H1 (cell line): ENCODE measurements around the gene MYO1D. TPM values are rescaled to one million over a fixed set of nuclear protein-coding genes. Genes with fewer than 3 reads are reported as not detected.

Source experiments
- CTCF ChIA-PET: fragments of 300-600 bp; sonication (Branson Sonifier 250); formaldehyde crosslinking; loops from one replicate; lab custom pipeline; 2021; ENCODE audit not compliant: partially characterized antibody; lab: Charles Lee
- POLR2A ChIA-PET: fragments of 300-600 bp; sonication (Branson Sonifier 250); formaldehyde crosslinking; loops from one replicate; lab custom pipeline; 2021; ENCODE audit warnings: inconsistent platforms; ENCODE audit not compliant: partially characterized antibody; lab: Charles Lee
- DNase-seq, 2 experiments: peaks; one replicate each; pipeline versions ENCODE4 v3.0.0 to v3.0.0-alpha.2; 2010 to 2022; ENCODE audit warnings: low spot score in 2 of 2, low read depth in 1 of 2, mixed read lengths in 1 of 2
- FAIRE-seq: peaks from 2 replicates; lab custom pipeline; 2011; peaks lifted over from hg19 to GRCh38; lab: Jason Lieb, UNC
- H2AFZ ChIP-seq: 2 replicates; pipeline ENCODE4 v1.8.1; 2012; ENCODE audit warnings: low read length, inconsistent platforms
- H2AK5ac ChIP-seq: 2 replicates; pipeline ENCODE4 v1.6.1; 2013; ENCODE audit warnings: low read depth, low read length
- H2BK120ac ChIP-seq: replicated peaks from 2 replicates; pipeline ENCODE3; 2013; ENCODE audit warnings: low read depth, low read length, inconsistent platforms
- H2BK12ac ChIP-seq: 2 replicates; pipeline ENCODE4 v1.6.1; 2013; ENCODE audit warnings: low read depth, low read length
- H2BK15ac ChIP-seq: 2 replicates; pipeline ENCODE4 v1.6.1; 2013; ENCODE audit warnings: low read length
- H2BK20ac ChIP-seq: 2 replicates; pipeline ENCODE4 v1.6.1; 2013; ENCODE audit warnings: low read length
- H2BK5ac ChIP-seq: 2 replicates; pipeline ENCODE4 v1.6.1; 2013; ENCODE audit warnings: low read depth, low read length
- H3K14ac ChIP-seq: 2 replicates; pipeline ENCODE4 v1.6.1; 2013; ENCODE audit warnings: inconsistent platforms; ENCODE audit not compliant: insufficient read length
- H3K18ac ChIP-seq: 2 replicates; pipeline ENCODE4 v1.6.1; 2013; ENCODE audit warnings: low read length; ENCODE audit errors: extremely low read depth
- H3K23ac ChIP-seq: 2 replicates; pipeline ENCODE4 v1.6.1; 2013; ENCODE audit warnings: inconsistent platforms; ENCODE audit not compliant: insufficient read length
- H3K23me2 ChIP-seq: 2 replicates; pipeline ENCODE4 v1.6.1; 2013; ENCODE audit warnings: low read depth, low read length
- H3K27ac ChIP-seq: 2 replicates; pipeline ENCODE4 v1.6.1; 2011; ENCODE audit warnings: low read depth, low read length, inconsistent platforms
- H3K27me3 ChIP-seq, 4 experiments: replicated peaks in 1 of 4; 1 replicate in 1 of 4; 2 replicates in 3 of 4; pipeline versions ENCODE4 v1.6.1 to v1.8.1; 2011 to 2013; ENCODE audit warnings: low read length in 3 of 4, mild to moderate bottlenecking in 3 of 4, inconsistent platforms in 2 of 4, mixed read lengths in 2 of 4, moderate library complexity in 1 of 4; ENCODE audit not compliant: control insufficient read depth in 3 of 4, insufficient read depth in 3 of 4; ENCODE audit errors: extremely low read depth in 1 of 4
- H3K36me3 ChIP-seq, 4 experiments: 2 replicates each; pipeline versions ENCODE4 v1.6.1 to v1.8.1; 2011 to 2013; ENCODE audit warnings: mild to moderate bottlenecking in 4 of 4, low read length in 3 of 4, moderate library complexity in 2 of 4, control low read depth in 1 of 4, inconsistent platforms in 1 of 4; ENCODE audit not compliant: insufficient read depth in 4 of 4, control insufficient read depth in 2 of 4
- H3K4ac ChIP-seq: replicated peaks from 2 replicates; pipeline ENCODE3; 2013; ENCODE audit warnings: low read length, low read depth, mixed read lengths, inconsistent platforms; ENCODE audit not compliant: insufficient read length
- H3K4me1 ChIP-seq, 4 experiments: replicated peaks in 1 of 4; 1 replicate in 1 of 4; 2 replicates in 3 of 4; pipeline versions ENCODE4 v1.6.1 to v1.8.1; 2011 to 2013; ENCODE audit warnings: low read length in 3 of 4, inconsistent platforms in 2 of 4, mixed read lengths in 1 of 4; ENCODE audit not compliant: insufficient read depth in 4 of 4, control insufficient read depth in 3 of 4
- H3K4me2 ChIP-seq, 2 experiments: 2 replicates each; pipeline versions ENCODE4 v1.6.1 to v1.8.1; 2011 to 2013; ENCODE audit warnings: low read depth in 2 of 2, low read length in 2 of 2, control low read depth in 1 of 2, inconsistent platforms in 1 of 2, mild to moderate bottlenecking in 1 of 2; ENCODE audit not compliant: insufficient read depth in 1 of 2
- H3K4me3 ChIP-seq, 4 experiments: fragments of 200-600, 300-600 bp in 1 of 4; sonication (generic), shearing (Covaris generic), sonication (Bioruptor Twin) in 1 of 4; 2 replicates each; pipeline versions ENCODE4 v1.5.1 to v1.8.1; 2011 to 2016; ENCODE audit warnings: low read length in 4 of 4, low read depth in 3 of 4, control low read depth in 2 of 4, inconsistent platforms in 2 of 4, mild to moderate bottlenecking in 2 of 4, mixed read lengths in 1 of 4, moderate library complexity in 1 of 4; ENCODE audit not compliant: insufficient read depth in 2 of 4; ENCODE audit errors: extremely low read depth in 1 of 4
- H3K56ac ChIP-seq: replicated peaks from 2 replicates; pipeline ENCODE3; 2013; ENCODE audit warnings: low read depth, mild to moderate bottlenecking, mixed read lengths, low read length, inconsistent platforms; ENCODE audit not compliant: insufficient read length
- H3K79me1 ChIP-seq: 2 replicates; pipeline ENCODE4 v1.6.1; 2013; ENCODE audit warnings: low read depth, low read length, control low read depth
- H3K79me2 ChIP-seq, 2 experiments: 2 replicates each; pipeline versions ENCODE4 v1.6.1 to v1.8.1; 2012 to 2013; ENCODE audit warnings: low read length in 2 of 2, mild to moderate bottlenecking in 2 of 2, inconsistent platforms in 1 of 2; ENCODE audit not compliant: insufficient read depth in 2 of 2, control insufficient read depth in 1 of 2
- H3K9ac ChIP-seq, 4 experiments: replicated peaks in 1 of 4; 1 replicate in 1 of 4; 2 replicates in 3 of 4; pipeline versions ENCODE4 v1.6.1 to v1.8.1; 2011 to 2013; ENCODE audit warnings: low read depth in 3 of 4, low read length in 3 of 4, control low read depth in 2 of 4, mild to moderate bottlenecking in 2 of 4, moderate library complexity in 2 of 4, inconsistent platforms in 1 of 4; ENCODE audit errors: extremely low read depth in 1 of 4
- H3K9me3 ChIP-seq, 2 experiments: 2 replicates each; pipeline versions ENCODE4 v1.6.1 to v1.8.1; 2012 to 2013; ENCODE audit warnings: mild to moderate bottlenecking in 2 of 2, moderate library complexity in 2 of 2, control low read depth in 1 of 2, inconsistent platforms in 1 of 2, low read depth in 1 of 2, low read length in 1 of 2, mixed read lengths in 1 of 2; ENCODE audit not compliant: insufficient read depth in 2 of 2
- H4K20me1 ChIP-seq, 2 experiments: replicated peaks in 1 of 2; 2 replicates each; pipeline versions ENCODE3 to v1.8.1; 2011 to 2013; ENCODE audit warnings: inconsistent platforms in 2 of 2, low read length in 2 of 2, mild to moderate bottlenecking in 1 of 2; ENCODE audit not compliant: insufficient read depth in 2 of 2, control insufficient read depth in 1 of 2
- H4K5ac ChIP-seq: 2 replicates; pipeline ENCODE4 v1.6.1; 2013; ENCODE audit warnings: low read length, low read depth, mixed read lengths, inconsistent platforms; ENCODE audit not compliant: insufficient read length
- H4K8ac ChIP-seq: 2 replicates; pipeline ENCODE4 v1.8.0; 2013; ENCODE audit warnings: mild to moderate bottlenecking, moderate library complexity, low read length, inconsistent platforms; ENCODE audit not compliant: insufficient read depth; ENCODE audit errors: extremely low read depth
- H4K91ac ChIP-seq: replicated peaks from 2 replicates; pipeline ENCODE3; 2013; ENCODE audit warnings: low read length, mixed read lengths, inconsistent platforms; ENCODE audit not compliant: insufficient read length
- WGBS, 2 experiments: shearing (Covaris generic) in 1 of 2; methylation state at CpG; one replicate each; pipeline versions ENCODE4 v1.1.6 to v1.1.7; 2013 to 2015; ENCODE audit warnings: low lambda C conversion rate in 2 of 2, mixed read lengths in 2 of 2, inconsistent platforms in 1 of 2, low coverage in 1 of 2, missing lambda C conversion rate in 1 of 2; ENCODE audit not compliant: insufficient replicate concordance in 2 of 2, insufficient coverage in 1 of 2, insufficient read length in 1 of 2; ENCODE audit errors: extremely low coverage in 1 of 2, missing lambda C conversion rate in 1 of 2; 5-methylcytosine and 5-hydroxymethylcytosine counted together
- polyA plus RNA-seq, 7 experiments: library from polyadenylated mRNA; depleted of rRNA in 3 of 7; stranded (reverse) in 5 of 7; unstranded in 2 of 7; fragments of >200 nt in 5 of 7; fragments of 200-250 nt in 2 of 7; gene quantifications; 1 replicate in 5 of 7; 2 replicates in 1 of 7; 4 replicates in 1 of 7; pipeline versions ENCODE4 v1.2.1 to v1.2.3, GENCODE V29; 2011 to 2013; ENCODE audit warnings: missing spikeins in 2 of 7, mixed read lengths in 2 of 7
- total RNA-seq: library from RNA; stranded (reverse); fragmentation: NEBNext Ultra II Directional; extraction: Animal tissue kit (Norgen Biotek cat#: 25700); gene quantifications from 2 replicates; pipeline ENCODE4 v1.2.1, GENCODE V29; 2021

MYO1D gene
- total and polyA plus RNA-seq, 2 of the 8 experiments (the other 6 are each of a cell fraction or from before 2014, with no cell fraction given), result 6.5 to 25.4 TPM

- Histone ChIP-seq H3K56ac (peak within 1 kb of the TSS; percentile 59), H2BK15ac (no peak within 1 kb of the TSS), H2AFZ (no peak within 1 kb of the TSS), H2BK12ac (no peak within 1 kb of the TSS), H3K27ac (peak within 1 kb of the TSS; percentile 90), H3K18ac (peak within 1 kb of the TSS; percentile 88), H3K9ac (peak within 1 kb of the TSS; percentile 80 to 86 (median 84)), H3K79me1 (no peaks in the 10 kb centered on the region; the same call in 1 of the 2 replicates), H3K9me3 (peaks cover 9% of the 10 kb centered on the region in 2 experiments; a peak in 3 of 4 replicates), H4K8ac (peak within 1 kb of the TSS; percentile 99), H2AK5ac (no peak within 1 kb of the TSS), H3K79me2 (peaks cover 18 to 49% of the 10 kb centered on the region in 2 experiments), H3K4me1 (peaks cover 0 to 4% (median 1%) of the 10 kb centered on the region in 4 experiments; a peak in 2 of 7 replicates), H3K4me3 (peak within 1 kb of the TSS; percentile 93 to 98 (median 96)), H3K4me2 (peak within 1 kb of the TSS; percentile 77 to 87), H3K4ac (peak within 1 kb of the TSS; percentile 46), H2BK5ac (peak within 1 kb of the TSS; percentile 82), H3K23ac (no peak within 1 kb of the TSS), H4K5ac (peak within 1 kb of the TSS; percentile 88), H2BK120ac (no peak within 1 kb of the TSS), H2BK20ac (0 out of 2 replicates have a peak within 1 kb of the TSS, but pooled peaks have one; percentile 35), H3K23me2 (no peaks in the 10 kb centered on the region), H3K27me3 (peaks cover 0 to 2% (median 0%) of the 10 kb centered on the region in 4 experiments; a peak in 1 of 7 replicates), H3K14ac (no peak within 1 kb of the TSS), H4K91ac (peak within 1 kb of the TSS; percentile 77), H3K36me3 (peaks cover 0 to 28% (median 7%) of the 10 kb centered on the region in 4 experiments; a peak in 5 of 8 replicates), H4K20me1 (peaks cover 3 to 6% of the 10 kb centered on the region in 2 experiments)
- FAIRE-seq, result no peak
- 1% methylated on average over 45 of the region's 74 CpGs; no CpG with 5 or more reads in 1 of the 2 experiments for WGBS, 2 experiments
- POLR2A ChIA-PET, result interaction anchor here (0.5 to 3.3 kb wide), 26 partner anchors 8 to 176 kb away, joined by 3 to 15 read pairs (median 4); partner anchors contain the start of genes C17orf75, CDK5R1 and ZNF207
- peak; percentile 94 to 99 for DNase-seq
- CTCF ChIA-PET, result interaction anchor here (0.7 to 2.1 kb wide), 20 partner anchors 9 to 310 kb away, joined by 3 to 17 read pairs (median 4); no protein-coding TSS in a partner anchor
These were observed 432.4 kb downstream of the MYO1D start, which contains the start of gene PSMD11 for GRCh38 chr17:32444301-32445073. PSMD11 (plus strand) TSS chr17:32444510; CDS start chr17:32444524, 14 bp downstream.
